ENCODE measurements around the gene FAM98A.

FAM98A gene

GRCh38 chr2:33595385-33595784 is 3.7 kb downstream of the FAM98A start:
- no peak for DNase-seq

DNA sequence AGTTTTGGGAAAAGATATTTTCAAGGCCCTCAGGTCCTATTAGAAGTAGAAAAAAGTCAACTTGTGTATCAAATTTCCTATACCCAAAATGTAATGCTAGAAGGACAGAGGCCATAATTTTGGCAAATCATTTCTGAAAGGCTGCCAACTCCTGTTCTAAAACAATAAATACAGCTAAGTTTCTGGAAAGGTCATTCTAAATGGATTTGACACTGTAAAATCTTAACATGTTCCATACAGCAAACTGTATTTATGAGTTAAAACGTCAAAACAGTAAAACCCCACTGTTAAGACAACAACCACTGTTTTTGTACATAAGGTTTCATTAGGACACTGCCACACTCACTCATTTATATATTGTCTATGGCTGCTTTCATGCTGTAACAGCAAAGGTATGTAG is 9.7 kb downstream of the FAM98A start:
- DNase-seq = no peak

DNA sequence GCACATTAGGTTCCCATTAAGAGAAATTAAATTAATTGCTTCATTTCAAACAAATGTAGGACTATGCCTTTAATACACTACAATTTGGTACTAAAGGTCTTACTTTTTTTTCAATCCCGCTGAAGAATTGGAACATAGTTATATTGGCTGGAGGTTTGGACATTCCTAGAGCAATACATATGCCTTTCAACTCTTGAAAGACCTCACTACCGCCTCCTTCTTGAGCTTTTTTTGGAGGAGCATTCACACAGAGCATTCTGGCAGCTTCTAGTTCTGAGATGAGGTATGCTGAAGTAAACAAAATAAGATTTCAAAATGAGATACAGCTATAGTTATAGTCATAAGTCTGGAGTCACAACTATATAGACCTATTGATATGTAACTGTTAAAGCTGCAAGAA is 10.9 kb downstream of the FAM98A start:
- DNase-seq = no peak

GRCh38 chr2:33586766-33587165 is 12.3 kb downstream of the FAM98A start:
- no peak for DNase-seq

GRCh38 chr2:33583194-33583938 is 15.7 kb downstream of the FAM98A start:
- peak; percentile 47 for DNase-seq

DNA sequence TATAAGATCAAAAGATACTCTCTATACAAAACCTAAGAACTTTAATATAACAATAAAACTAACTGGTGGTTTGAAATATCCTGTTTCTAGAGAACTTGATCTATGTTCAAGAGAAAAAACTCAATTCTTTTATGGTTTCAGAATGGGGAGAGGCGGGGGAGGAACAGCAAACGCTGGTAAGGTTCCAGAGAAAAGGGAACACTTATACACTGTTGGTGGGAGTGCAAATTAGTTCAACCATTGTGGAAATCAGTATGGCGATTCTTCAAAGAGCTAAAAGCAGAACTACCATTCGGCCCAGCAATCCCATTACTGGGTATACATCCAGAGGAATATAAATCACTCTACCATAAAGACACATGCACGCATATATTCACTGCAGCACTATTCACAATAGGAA is 17.2 kb downstream of the FAM98A start:
- DNase-seq = no peak

DNA sequence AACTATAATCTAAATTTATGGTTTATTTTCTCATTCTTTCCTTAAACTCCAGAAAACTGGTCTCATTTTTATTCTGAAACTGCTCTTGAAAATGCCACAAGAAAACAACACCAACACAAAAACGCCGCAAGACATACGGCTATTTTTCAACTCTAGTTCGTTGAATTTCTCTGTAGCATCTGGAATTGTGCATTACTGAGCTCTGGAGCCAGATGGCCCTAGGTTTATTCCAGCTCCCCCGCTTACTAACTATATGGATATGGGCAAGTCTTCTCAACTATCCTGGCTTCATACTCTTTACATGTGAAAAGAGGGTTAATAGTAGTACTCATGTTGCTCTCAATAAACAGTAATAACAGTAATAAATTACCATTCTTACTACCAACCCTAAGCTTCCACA is 19.9 kb downstream of the FAM98A start:
- DNase-seq = no peak

DNA sequence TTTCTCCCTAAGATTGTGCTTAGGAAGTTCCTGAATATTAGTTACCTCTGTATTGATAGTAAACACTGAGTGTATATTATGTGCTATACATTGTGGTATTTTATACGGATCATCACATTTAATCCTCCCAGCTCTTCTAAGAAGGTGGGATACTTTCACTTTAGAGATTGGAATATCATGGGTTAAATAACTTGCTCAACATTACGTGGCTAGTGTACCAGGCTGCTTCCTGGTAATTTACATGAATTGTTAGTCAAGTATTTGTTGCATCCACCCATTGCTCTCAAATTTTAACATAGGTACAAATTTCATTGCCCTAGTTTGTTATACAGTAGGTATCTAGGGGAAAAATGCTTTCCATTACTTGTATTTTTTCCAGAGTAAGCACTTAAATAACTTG is 21.4 kb downstream of the FAM98A start:
- DNase-seq = no peak

- no peak for DNase-seq
Observed at GRCh38 chr2:33577084-33577483, 22.0 kb downstream of the FAM98A start.

DNA sequence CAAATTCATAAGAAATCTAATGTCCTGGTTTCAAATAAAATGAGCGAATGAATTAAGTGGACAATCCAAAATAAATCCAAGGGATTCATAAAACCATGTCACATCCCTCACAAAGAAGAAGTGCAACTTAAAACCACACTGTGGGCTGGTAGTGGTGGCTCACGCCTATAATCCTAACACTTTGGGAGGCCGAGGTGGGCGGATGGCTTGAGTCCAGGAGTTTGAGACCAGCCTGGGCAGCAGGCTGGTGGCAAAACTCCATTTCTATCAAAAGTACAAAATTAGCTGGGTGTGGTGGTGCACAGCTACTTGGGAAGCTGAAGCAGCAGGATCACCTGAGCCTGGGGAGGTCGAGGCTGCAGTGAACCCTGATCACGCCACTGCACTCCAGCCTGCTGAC is 25.4 kb downstream of the FAM98A start:
- DNase-seq = no peak

DNA sequence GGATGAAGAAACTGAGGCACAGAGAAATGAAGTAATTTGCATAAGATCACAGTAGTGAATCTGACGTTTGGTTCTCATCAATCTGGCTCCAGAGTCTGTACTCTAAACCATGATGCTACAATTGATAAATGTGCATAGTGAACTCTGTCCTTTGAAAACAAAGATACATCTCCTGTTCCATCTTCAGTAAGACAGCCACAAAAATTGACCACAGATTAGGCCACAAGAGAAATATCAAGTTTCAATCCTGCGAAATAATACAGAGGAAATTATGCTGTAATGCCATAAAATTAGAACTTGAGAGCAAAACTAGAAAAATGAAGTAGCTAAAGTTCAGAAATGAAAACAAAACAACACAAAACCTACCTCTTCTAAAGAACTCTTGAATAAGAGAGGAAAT is 28.4 kb downstream of the FAM98A start:
- DNase-seq = no peak

- no peak for DNase-seq
Observed at GRCh38 chr2:33561872-33562271, 37.2 kb downstream of the FAM98A start.

DNA sequence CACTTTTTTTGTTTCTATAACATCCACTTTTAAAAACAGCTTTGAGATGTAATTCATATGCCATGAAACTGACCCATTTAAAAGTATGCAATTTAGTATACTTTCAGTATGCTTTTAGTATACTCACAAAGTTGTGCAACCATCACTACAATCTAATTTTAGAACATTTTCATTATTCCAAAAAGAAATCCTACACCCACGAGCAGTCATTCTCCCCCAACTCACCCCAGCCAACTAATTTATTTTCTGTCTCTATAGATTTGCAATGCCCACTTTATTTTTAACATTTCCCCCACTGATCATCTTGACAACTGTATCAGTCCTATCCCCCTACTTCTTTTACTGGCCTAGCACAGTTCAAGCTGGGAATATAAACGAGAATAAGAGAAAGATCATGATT is 39.1 kb downstream of the FAM98A start:
- DNase-seq = no peak

GRCh38 chr2:33559328-33559727 is 39.8 kb downstream of the FAM98A start:
- DNase-seq = no peak

- no peak for DNase-seq
Observed at GRCh38 chr2:33555681-33556080, 43.4 kb downstream of the FAM98A start.

DNA sequence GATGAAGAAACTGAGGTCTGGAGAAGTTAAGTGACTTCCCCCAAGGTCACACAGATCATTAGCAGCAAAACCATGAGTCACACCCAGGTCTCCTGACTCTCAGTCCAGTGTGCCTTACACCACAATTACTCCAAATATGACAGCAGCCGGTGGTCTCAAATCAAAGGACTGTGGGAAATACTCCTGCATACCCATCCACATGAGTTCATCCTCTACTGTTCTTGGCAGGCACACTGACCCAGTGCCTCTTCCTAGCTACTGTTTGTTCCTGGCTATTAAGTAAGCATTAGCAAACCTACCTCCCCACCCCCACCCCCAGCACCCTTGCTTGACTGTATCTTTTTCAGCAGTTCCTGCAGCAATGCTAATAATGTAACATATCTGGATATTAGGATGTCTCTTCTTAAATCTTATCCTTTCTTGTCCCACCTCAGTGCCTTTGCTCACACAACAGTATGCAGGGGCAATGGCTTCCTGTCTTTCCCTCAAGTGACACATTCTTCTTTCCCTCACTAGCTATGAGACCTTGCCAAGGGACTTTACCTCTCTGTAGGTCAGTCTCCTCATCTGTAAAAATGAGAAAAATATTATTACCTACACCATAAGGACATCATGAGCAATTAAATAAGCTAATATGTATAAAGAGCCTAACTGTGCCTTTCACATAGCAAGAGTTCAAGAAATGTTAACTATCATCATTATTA is 46.2 kb downstream of the FAM98A start:
- no peak for DNase-seq

GRCh38 chr2:33550206-33550605 is 48.9 kb downstream of the FAM98A start:
- no peak for DNase-seq

DNA sequence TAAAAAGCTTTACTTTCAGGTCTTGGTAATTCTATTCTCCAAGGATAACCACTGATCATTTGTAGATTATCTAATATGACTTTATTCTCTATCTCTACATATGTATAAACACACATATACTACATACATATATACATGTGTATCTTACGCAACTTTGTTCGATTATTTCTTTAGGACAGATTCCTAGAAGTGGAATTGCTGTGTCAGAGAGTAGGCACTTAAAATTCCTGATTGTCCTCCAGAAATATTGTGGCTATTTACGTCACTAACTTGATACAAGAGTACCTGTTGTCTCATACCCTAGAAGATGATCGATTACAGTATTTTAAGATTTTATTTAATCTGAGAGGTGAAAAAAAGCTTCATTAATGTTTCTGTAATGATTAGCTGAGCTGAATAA is 57.9 kb downstream of the FAM98A start:
- no peak for DNase-seq

DNA sequence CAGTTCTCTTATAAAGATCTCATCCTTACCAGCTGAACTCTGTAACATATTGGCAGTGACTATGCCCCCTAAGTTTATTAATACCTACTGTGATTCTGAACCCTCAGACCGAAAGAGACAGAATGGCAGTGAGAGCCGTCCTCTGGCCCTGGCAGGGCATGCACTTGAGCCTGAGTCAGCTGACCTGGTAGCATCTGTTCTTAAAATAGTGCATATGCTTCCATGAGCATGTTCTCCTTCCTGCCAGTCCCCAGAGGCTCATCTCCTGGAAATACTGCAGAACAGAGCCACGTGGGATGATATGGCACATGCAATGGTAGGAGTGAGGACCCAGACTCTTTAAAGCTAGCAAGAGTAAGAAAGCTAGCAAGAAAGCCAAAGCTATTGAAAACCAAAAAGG is 63.7 kb downstream of the FAM98A start:
- no peak for DNase-seq
